Measurements from ENCODE around the gene SLC8A2. TPM values are rescaled to one million over a fixed set of nuclear protein-coding genes. Genes with fewer than 3 reads are reported as not detected.

SLC8A2 gene
- total and polyA plus RNA-seq, 2 donors (not counting 1 experiment from before 2014, with no cell fraction given), result 0.07 TPM; not detected in 1

GRCh38 chr19:47494729-47495128 is 23.0 kb upstream of the SLC8A2 start:
- Mint-ChIP-seq H3K4me1 (no peaks in the 10 kb centered on the region), H3K4me3 (no peak overlapping the region), H3K9me3 (ENCODE audit: insufficient read depth) (no peaks in the 10 kb centered on the region), H3K27ac (no peak overlapping the region), H3K27me3 (no peaks in the 10 kb centered on the region)
- H3K36me3 ChIP-seq (replicated peaks in 1 of 2; ENCODE audit: control extremely low read depth in 1 of 2, control insufficient read depth in 1 of 2, extremely low read depth in 1 of 2, insufficient read depth in 2 of 2, low read length in 1 of 2), result peaks cover 0 to 51% of the 10 kb centered on the region in 2 experiments
- POLR2A ChIA-PET, result no interaction called here
- no peaks in the 10 kb centered on the region for H3K4me1 ChIP-seq (ENCODE audit: control insufficient read depth in 2 of 2, insufficient read depth in 2 of 2, low read length in 2 of 2)
- H3K79me2 ChIP-seq (ENCODE audit: control insufficient read depth, insufficient read depth, low read length), result peaks cover 8% of the 10 kb centered on the region
- CTCF ChIA-PET, result no interaction called here
- H3K27me3 ChIP-seq (replicated peaks in 1 of 4; ENCODE audit: control extremely low read depth in 1 of 4, control insufficient read depth in 3 of 4, insufficient read depth in 4 of 4, low read length in 3 of 4), result no peaks in the 10 kb centered on the region
- H3K27ac ChIP-seq (ENCODE audit: low read length in 2 of 2), result no peak overlapping the region
- H3K9me3 ChIP-seq (ENCODE audit: control extremely low read depth in 1 of 3, control insufficient read depth in 2 of 3, insufficient read depth in 1 of 3, low read length in 2 of 3), result no peaks in the 10 kb centered on the region
- peaks cover 29% of the 10 kb centered on the region for H4K20me1 ChIP-seq (ENCODE audit: control insufficient read depth, insufficient read depth, low read length, poor library complexity, severe bottlenecking)
- H2AFZ ChIP-seq (ENCODE audit: insufficient read depth, low read depth, low read length, poor library complexity, severe bottlenecking), result no peak overlapping the region
- H3K4me2 ChIP-seq (replicated peaks; ENCODE audit: low read depth, low read length, poor library complexity, severe bottlenecking), result no peak overlapping the region
- H3K4me3 ChIP-seq (ENCODE audit: control extremely low read depth in 1 of 5, extremely low read depth in 1 of 5, insufficient read depth in 1 of 5, low read depth in 2 of 5, low read length in 4 of 5), result no peak overlapping the region
- ATAC-seq (ENCODE audit: low read depth), result no peak
- TF ChIP-seq EZH2 (IDR thresholded peaks at IDR 0.05; ENCODE audit: borderline replicate concordance, insufficient read depth, low read depth, low read length, poor library complexity, severe bottlenecking), result no peak
- TF ChIP-seq CTCF (IDR thresholded peaks at IDR 0.05), result no peak
- intact Hi-C loops (cut with micrococcal nuclease), result no loop called here
- no peak overlapping the region for H3K9ac ChIP-seq (ENCODE audit: low read length)
- no peak for DNase-seq
- WGBS (ENCODE audit: insufficient coverage), result 33% methylated on average over 4 of the region's 9 CpGs

GRCh38 chr19:47494211-47494547 is 22.5 kb upstream of the SLC8A2 start:
- Histone ChIP-seq H3K79me2 (ENCODE audit: control insufficient read depth, insufficient read depth, low read length) (peaks cover 8% of the 10 kb centered on the region), H3K36me3 (replicated peaks in 1 of 2; ENCODE audit: control extremely low read depth in 1 of 2, control insufficient read depth in 1 of 2, extremely low read depth in 1 of 2, insufficient read depth in 2 of 2, low read length in 1 of 2) (peaks cover 0 to 45% of the 10 kb centered on the region in 2 experiments), H3K4me2 (replicated peaks; ENCODE audit: low read depth, low read length, poor library complexity, severe bottlenecking) (no peak overlapping the region), H4K20me1 (ENCODE audit: control insufficient read depth, insufficient read depth, low read length, poor library complexity, severe bottlenecking) (peaks cover 24% of the 10 kb centered on the region), H3K27ac (ENCODE audit: low read length in 2 of 2) (no peak overlapping the region), H3K9ac (ENCODE audit: low read length) (no peak overlapping the region), H3K9me3 (ENCODE audit: control extremely low read depth in 1 of 3, control insufficient read depth in 2 of 3, insufficient read depth in 1 of 3, low read length in 2 of 3) (no peaks in the 10 kb centered on the region), H3K27me3 (replicated peaks in 1 of 4; ENCODE audit: control extremely low read depth in 1 of 4, control insufficient read depth in 3 of 4, insufficient read depth in 4 of 4, low read length in 3 of 4) (no peaks in the 10 kb centered on the region), H2AFZ (ENCODE audit: insufficient read depth, low read depth, low read length, poor library complexity, severe bottlenecking) (no peak overlapping the region), H3K4me3 (ENCODE audit: control extremely low read depth in 1 of 5, extremely low read depth in 1 of 5, insufficient read depth in 1 of 5, low read depth in 2 of 5, low read length in 4 of 5) (no peak overlapping the region), H3K4me1 (ENCODE audit: control insufficient read depth in 2 of 2, insufficient read depth in 2 of 2, low read length in 2 of 2) (no peaks in the 10 kb centered on the region)
- no peaks in the 10 kb centered on the region for H3K27me3 Mint-ChIP-seq
- intact Hi-C loops (cut with micrococcal nuclease), result no loop called here
- POLR2A ChIA-PET, result no interaction called here
- WGBS (ENCODE audit: insufficient coverage), result 100% methylated on average over 4 of the region's 5 CpGs
- ATAC-seq (ENCODE audit: low read depth) (no peak), DNase-seq (no peak)
- no peaks in the 10 kb centered on the region for H3K9me3 Mint-ChIP-seq (ENCODE audit: insufficient read depth)
- H3K4me1 Mint-ChIP-seq, result no peaks in the 10 kb centered on the region
- TF ChIP-seq CTCF (IDR thresholded peaks at IDR 0.05) (no peak), EZH2 (IDR thresholded peaks at IDR 0.05; ENCODE audit: borderline replicate concordance, insufficient read depth, low read depth, low read length, poor library complexity, severe bottlenecking) (no peak)
- CTCF ChIA-PET, result no interaction called here
- no peak overlapping the region for H3K27ac Mint-ChIP-seq
- H3K4me3 Mint-ChIP-seq, result no peak overlapping the region
